Natural killer cell (primary cell): Measurements from ENCODE around the gene RBM20. TPM values are rescaled to one million over a fixed set of nuclear protein-coding genes. Genes with fewer than 3 reads are reported as not detected.

ENCODE experiments used
- ATAC-seq, 3 donors: fragments of 150-1000 bp in 2 of 3; fragments of 200-7000 bp in 1 of 3; cut with Tn5 transposase; 1 replicate in 1 of 3; 2 replicates in 2 of 3; pipeline ENCODE4 v1.10.0; 2021; ENCODE audit warnings: mild to moderate bottlenecking in 2 of 3, moderate library complexity in 2 of 3
- DNase-seq, 2 donors: peaks; one replicate each; pipeline versions ENCODE4 v3.0.0 to v3.0.0-alpha.2; 2013 to 2021; ENCODE audit warnings: mixed read lengths in 1 of 2
- H3K27ac ChIP-seq: one replicate; pipeline ENCODE4 v1.5.1; 2013; ENCODE audit warnings: mild to moderate bottlenecking, low read length
- H3K27me3 ChIP-seq: one replicate; pipeline ENCODE4 v1.6.1; 2013; ENCODE audit warnings: low read length; ENCODE audit not compliant: control insufficient read depth, insufficient read depth
- H3K36me3 ChIP-seq: one replicate; pipeline ENCODE4 v1.6.1; 2013; ENCODE audit warnings: low read length; ENCODE audit not compliant: control insufficient read depth, insufficient read depth
- H3K4me1 ChIP-seq: one replicate; pipeline ENCODE4 v1.6.1; 2013; ENCODE audit warnings: low read length; ENCODE audit not compliant: control insufficient read depth, insufficient read depth
- H3K4me3 ChIP-seq: one replicate; pipeline ENCODE4 v1.5.1; 2013; ENCODE audit warnings: low read length
- H3K9me3 ChIP-seq: one replicate; pipeline ENCODE4 v1.6.1; 2013; ENCODE audit warnings: low read length; ENCODE audit not compliant: control insufficient read depth, insufficient read depth
- H3K27ac Mint-ChIP-seq, 2 donors: one replicate each; pipeline ENCODE4 v1.8.0; 2022; ENCODE audit warnings: mild to moderate bottlenecking in 2 of 2, mixed read lengths in 2 of 2, moderate library complexity in 1 of 2
- H3K27me3 Mint-ChIP-seq, 2 donors: one replicate each; pipeline ENCODE4 v1.8.0; 2022; ENCODE audit warnings: low read depth in 2 of 2, mixed read lengths in 2 of 2
- H3K36me3 Mint-ChIP-seq: one replicate; pipeline ENCODE4 v1.8.0; 2022; ENCODE audit warnings: mixed read lengths
- H3K4me1 Mint-ChIP-seq, 2 donors: one replicate each; pipeline ENCODE4 v1.8.0; 2022; ENCODE audit warnings: mixed read lengths in 2 of 2
- H3K4me3 Mint-ChIP-seq: one replicate; pipeline ENCODE4 v1.8.0; 2022; ENCODE audit warnings: mild to moderate bottlenecking, moderate library complexity, mixed read lengths
- H3K9me3 Mint-ChIP-seq, 2 donors: one replicate each; pipeline ENCODE4 v1.8.0; 2022; ENCODE audit warnings: mixed read lengths in 2 of 2
- WGBS: methylation state at CpG from one replicate; pipeline ENCODE4 v1.1.7; 2013; ENCODE audit warnings: missing lambda C conversion rate; ENCODE audit not compliant: insufficient coverage; 5-methylcytosine and 5-hydroxymethylcytosine counted together
- intact Hi-C: fragments of 100-400 bp; cut with micrococcal nuclease; formaldehyde crosslinking; loops from one replicate; pipeline ENCODE4 v1.14.2; 2022
- total RNA-seq, 4 donors: library from RNA; stranded (reverse); fragments of 120-200 nt in 1 of 4; gene quantifications; one replicate each; pipeline versions ENCODE4 v1.2.3 to v1.2.4, GENCODE V29; 2013 to 2022
- TF ChIP-seq, protein P1 (sequence below): fragments of 200-600 bp; IDR thresholded peaks from one replicate; pipeline ENCODE4 v1.8.0; 2022; ENCODE audit warnings: antibody characterized with exemption

The RBM20 gene
- total RNA-seq, 3 donors from 2014 or later (not counting 1 experiment from before 2014, with no cell fraction given): 0.35 TPM; not detected in 2

GRCh38 chr10:110742801-110743200 lies 98.7 kb downstream of the RBM20 start:
- Mint-ChIP-seq H3K4me1 (peaks cover 0 to 8% of the 10 kb centered on the region in 2 donors), H3K36me3 (no peaks in the 10 kb centered on the region), H3K9me3 (no peaks in the 10 kb centered on the region), H3K4me3 (no peak overlapping the region), H3K27ac (no peak overlapping the region), H3K27me3 (peaks cover 3 to 13% of the 10 kb centered on the region in 2 donors)
- TF ChIP-seq, protein P1, sequence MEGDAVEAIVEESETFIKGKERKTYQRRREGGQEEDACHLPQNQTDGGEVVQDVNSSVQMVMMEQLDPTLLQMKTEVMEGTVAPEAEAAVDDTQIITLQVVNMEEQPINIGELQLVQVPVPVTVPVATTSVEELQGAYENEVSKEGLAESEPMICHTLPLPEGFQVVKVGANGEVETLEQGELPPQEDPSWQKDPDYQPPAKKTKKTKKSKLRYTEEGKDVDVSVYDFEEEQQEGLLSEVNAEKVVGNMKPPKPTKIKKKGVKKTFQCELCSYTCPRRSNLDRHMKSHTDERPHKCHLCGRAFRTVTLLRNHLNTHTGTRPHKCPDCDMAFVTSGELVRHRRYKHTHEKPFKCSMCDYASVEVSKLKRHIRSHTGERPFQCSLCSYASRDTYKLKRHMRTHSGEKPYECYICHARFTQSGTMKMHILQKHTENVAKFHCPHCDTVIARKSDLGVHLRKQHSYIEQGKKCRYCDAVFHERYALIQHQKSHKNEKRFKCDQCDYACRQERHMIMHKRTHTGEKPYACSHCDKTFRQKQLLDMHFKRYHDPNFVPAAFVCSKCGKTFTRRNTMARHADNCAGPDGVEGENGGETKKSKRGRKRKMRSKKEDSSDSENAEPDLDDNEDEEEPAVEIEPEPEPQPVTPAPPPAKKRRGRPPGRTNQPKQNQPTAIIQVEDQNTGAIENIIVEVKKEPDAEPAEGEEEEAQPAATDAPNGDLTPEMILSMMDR: no peak
- Histone ChIP-seq H3K27me3 (no peaks in the 10 kb centered on the region), H3K27ac (no peak overlapping the region), H3K9me3 (no peaks in the 10 kb centered on the region), H3K4me1 (no peaks in the 10 kb centered on the region), H3K36me3 (no peaks in the 10 kb centered on the region), H3K4me3 (no peak overlapping the region)
- no peak for ATAC-seq
- no peak for DNase-seq
- 94% methylated on average over 6 of the region's 6 CpGs for WGBS
- intact Hi-C loops: no loop called here

DNA sequence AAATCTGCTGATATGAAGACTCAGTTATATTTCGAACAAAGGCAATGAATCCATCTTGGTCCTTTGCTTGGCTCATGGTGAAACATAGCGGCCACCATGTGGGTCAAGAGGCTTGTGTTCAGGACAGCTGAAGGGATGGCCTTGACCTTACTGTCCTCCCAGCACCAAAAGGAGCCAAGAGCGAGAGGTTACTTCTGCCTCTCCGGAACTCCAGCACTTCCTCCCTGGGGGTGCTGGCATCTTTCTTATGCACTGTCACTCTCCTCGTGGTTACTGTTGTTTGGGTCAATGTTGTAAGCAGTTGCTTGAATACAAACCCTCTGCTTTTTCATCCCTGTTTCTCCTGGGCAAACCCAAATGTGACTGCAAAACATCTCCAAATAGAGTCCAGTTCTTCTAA lies 100.6 kb downstream of the RBM20 start:
- no peak for DNase-seq
- Histone ChIP-seq H3K9me3 (no peaks in the 10 kb centered on the region), H3K36me3 (no peaks in the 10 kb centered on the region), H3K27me3 (no peaks in the 10 kb centered on the region), H3K27ac (no peak overlapping the region), H3K4me3 (no peak overlapping the region), H3K4me1 (no peaks in the 10 kb centered on the region)
- Mint-ChIP-seq H3K4me1 (peaks cover 0 to 5% of the 10 kb centered on the region in 2 donors), H3K27ac (no peak overlapping the region), H3K36me3 (no peaks in the 10 kb centered on the region), H3K27me3 (peaks cover 5 to 13% of the 10 kb centered on the region in 2 donors), H3K9me3 (no peaks in the 10 kb centered on the region), H3K4me3 (no peak overlapping the region)
- no peak for ATAC-seq
- TF ChIP-seq, protein P1: no peak
- 52% methylated on average over 5 of the region's 5 CpGs for WGBS
- intact Hi-C loops: loop anchor here (5.0 kb wide), 1 partner anchor 853 kb away; no protein-coding TSS in a partner anchor

GRCh38 chr10:110746254-110746826 lies 102.2 kb downstream of the RBM20 start:
- Mint-ChIP-seq H3K36me3 (no peaks in the 10 kb centered on the region), H3K9me3 (no peaks in the 10 kb centered on the region), H3K4me3 (no peak overlapping the region), H3K27ac (no peak overlapping the region), H3K27me3 (peaks cover 5 to 13% of the 10 kb centered on the region in 2 donors), H3K4me1 (no peaks in the 10 kb centered on the region)
- TF ChIP-seq, protein P1: peak; percentile 79
- WGBS: 2% methylated on average over 3 of the region's 4 CpGs
- Histone ChIP-seq H3K27ac (no peak overlapping the region), H3K9me3 (no peaks in the 10 kb centered on the region), H3K36me3 (no peaks in the 10 kb centered on the region), H3K27me3 (no peaks in the 10 kb centered on the region), H3K4me1 (no peaks in the 10 kb centered on the region), H3K4me3 (no peak overlapping the region)
- intact Hi-C loops: loop anchor here (1.0 to 5.0 kb wide), 3 partner anchors 147 to 1391 kb away; no protein-coding TSS in a partner anchor
- peak; percentile 55 to 70 (median 61) for ATAC-seq
- DNase-seq: peak in 1 of 2 donors; percentile 79
